ENCODE measurements around the gene GPR148. TPM values are rescaled to one million over a fixed set of nuclear protein-coding genes. Genes with fewer than 3 reads are reported as not detected.

GPR148 gene
- polyA plus RNA-seq, 1 donor = 0.37 TPM

- no CpG with 5 or more reads among the region's 7 CpGs for WGBS (ENCODE audit: insufficient coverage, low lambda C conversion rate)
- no peaks in the 10 kb centered on the region for H3K9me3 ChIP-seq (ENCODE audit: control insufficient read depth, low read depth, low read length)
- H3K27me3 ChIP-seq (ENCODE audit: control insufficient read depth, insufficient read depth, low read length) = no peaks in the 10 kb centered on the region
- no peaks in the 10 kb centered on the region for H3K36me3 ChIP-seq (ENCODE audit: control insufficient read depth, insufficient read depth, low read length)
- no peak overlapping the region for H3K27ac ChIP-seq (ENCODE audit: low read length)
- H3K4me3 ChIP-seq (ENCODE audit: low read length) = no peak overlapping the region
- no peaks in the 10 kb centered on the region for H3K4me1 ChIP-seq (ENCODE audit: control insufficient read depth, insufficient read depth, low read length)
- no peak for DNase-seq
Observed at GRCh38 chr2:130769343-130769907, 40.6 kb downstream of the GPR148 start.

GRCh38 chr2:130776550-130776949 lies 47.7 kb downstream of the GPR148 start:
- Histone ChIP-seq H3K36me3 (ENCODE audit: control insufficient read depth, insufficient read depth, low read length) (no peaks in the 10 kb centered on the region), H3K27ac (ENCODE audit: low read length) (no peak overlapping the region), H3K4me1 (ENCODE audit: control insufficient read depth, insufficient read depth, low read length) (no peaks in the 10 kb centered on the region), H3K9me3 (ENCODE audit: control insufficient read depth, low read depth, low read length) (no peaks in the 10 kb centered on the region), H3K4me3 (ENCODE audit: low read length) (no peak overlapping the region), H3K27me3 (ENCODE audit: control insufficient read depth, insufficient read depth, low read length) (no peaks in the 10 kb centered on the region)
- WGBS (ENCODE audit: insufficient coverage, low lambda C conversion rate) = no CpG with 5 or more reads among the region's 4 CpGs
- no peak for DNase-seq

- 97% methylated on average over 4 of the region's 9 CpGs for WGBS (ENCODE audit: insufficient coverage, low lambda C conversion rate)
- H3K4me1 ChIP-seq (ENCODE audit: control insufficient read depth, insufficient read depth, low read length) = no peaks in the 10 kb centered on the region
- H3K4me3 ChIP-seq (ENCODE audit: low read length) = no peak overlapping the region
- no peak overlapping the region for H3K27ac ChIP-seq (ENCODE audit: low read length)
- DNase-seq = no peak
- H3K27me3 ChIP-seq (ENCODE audit: control insufficient read depth, insufficient read depth, low read length) = no peaks in the 10 kb centered on the region
- H3K36me3 ChIP-seq (ENCODE audit: control insufficient read depth, insufficient read depth, low read length) = no peaks in the 10 kb centered on the region
- H3K9me3 ChIP-seq (ENCODE audit: control insufficient read depth, low read depth, low read length) = no peaks in the 10 kb centered on the region
Observed at GRCh38 chr2:130778781-130779180, 49.9 kb downstream of the GPR148 start.

Other genes with a start within 250 kb of the GPR148 start
- gene POTEI, start 219.7 kb upstream of the GPR148 start, polyA plus RNA-seq = 0.10 TPM
- gene CFC1B, start 207.8 kb upstream of the GPR148 start, polyA plus RNA-seq = 0.16 TPM
- 3.7 TPM for gene CFC1, start 129.5 kb upstream of the GPR148 start, polyA plus RNA-seq
- gene POTEJ, start 117.6 kb upstream of the GPR148 start, polyA plus RNA-seq = 0.07 TPM
- 1.3 TPM for gene AMER3, start 26.5 kb downstream of the GPR148 start, polyA plus RNA-seq
- 5.4 TPM for gene ARHGEF4, start 107.8 kb downstream of the GPR148 start, polyA plus RNA-seq

Data from large intestine (tissue), 3 donors.